ENCODE measurements around the gene GMDS. TPM values are rescaled to one million over a fixed set of nuclear protein-coding genes. Genes with fewer than 3 reads are reported as not detected.

The GMDS gene
- total RNA-seq, 2 experiments from 2014 or later, result 33.2 to 33.5 TPM

- Mint-ChIP-seq H3K27me3 (no peaks in the 10 kb centered on the region), H3K4me3 (no peak overlapping the region), H3K27ac (no peak overlapping the region), H3K4me1 (no peaks in the 10 kb centered on the region), H3K9me3 (ENCODE audit: low read depth) (no peaks in the 10 kb centered on the region), H3K36me3 (ENCODE audit: low read depth) (peaks cover 8% of the 10 kb centered on the region)
- intact Hi-C loops (cut with DNase I, micrococcal nuclease), result no loop called here
- ATAC-seq (no peak), DNase-seq (no peak)
- CTCF ChIA-PET, result no interaction called here
- POLR2A ChIA-PET, result no interaction called here
Measured at GRCh38 chr6:1949538-1949937, 295.9 kb downstream of the GMDS start.

DNA sequence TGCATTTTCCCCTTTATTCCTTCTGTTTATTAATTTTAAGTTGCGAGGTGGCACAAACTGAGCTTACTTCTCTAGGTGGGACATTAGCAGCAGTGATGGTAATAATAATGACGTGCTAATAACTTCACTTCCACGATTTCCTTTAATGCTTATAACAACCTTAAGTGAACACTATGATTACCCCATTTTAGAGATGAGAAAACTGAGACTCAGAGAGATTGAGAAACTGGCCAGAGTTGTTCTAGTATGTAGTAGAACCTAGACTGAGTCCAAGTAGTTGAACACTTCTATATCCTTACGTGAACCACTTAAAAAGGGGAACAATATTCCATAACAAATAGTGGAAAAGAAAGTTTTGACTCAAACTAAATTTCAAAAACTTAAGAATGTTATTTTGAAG lies 297.5 kb downstream of the GMDS start:
- Mint-ChIP-seq H3K4me1 (no peaks in the 10 kb centered on the region), H3K4me3 (no peak overlapping the region), H3K36me3 (ENCODE audit: low read depth) (peaks cover 8% of the 10 kb centered on the region), H3K27ac (no peak overlapping the region), H3K27me3 (no peaks in the 10 kb centered on the region), H3K9me3 (ENCODE audit: low read depth) (no peaks in the 10 kb centered on the region)
- ChIA-PET CTCF (no interaction called here), POLR2A (no interaction called here)
- ATAC-seq, result no peak
- DNase-seq, result no peak
- intact Hi-C loops (cut with DNase I, micrococcal nuclease), result no loop called here

- no peak for ATAC-seq
- Mint-ChIP-seq H3K27me3 (no peaks in the 10 kb centered on the region), H3K27ac (no peak overlapping the region), H3K4me1 (no peaks in the 10 kb centered on the region), H3K4me3 (no peak overlapping the region), H3K36me3 (ENCODE audit: low read depth) (peaks cover 6% of the 10 kb centered on the region), H3K9me3 (ENCODE audit: low read depth) (no peaks in the 10 kb centered on the region)
- intact Hi-C loops (cut with DNase I, micrococcal nuclease), result no loop called here
- no peak for DNase-seq
- CTCF ChIA-PET, result interaction anchor here (0.8 kb wide), 1 partner anchor 202 kb away, joined by 3 read pairs; no protein-coding TSS in a partner anchor
- POLR2A ChIA-PET, result no interaction called here
Measured at GRCh38 chr6:1946583-1946982, 298.8 kb downstream of the GMDS start.

GRCh38 chr6:1945235-1945832 lies 300.1 kb downstream of the GMDS start:
- H3K9me3 Mint-ChIP-seq (ENCODE audit: low read depth), result no peaks in the 10 kb centered on the region
- H3K27me3 Mint-ChIP-seq, result no peaks in the 10 kb centered on the region
- ATAC-seq (no peak), DNase-seq (no peak)
- no peak overlapping the region for H3K27ac Mint-ChIP-seq
- H3K4me3 Mint-ChIP-seq, result no peak overlapping the region
- H3K36me3 Mint-ChIP-seq (ENCODE audit: low read depth), result peaks cover 6% of the 10 kb centered on the region
- intact Hi-C loops (cut with DNase I, micrococcal nuclease), result no loop called here
- CTCF ChIA-PET, result no interaction called here
- POLR2A ChIA-PET, result no interaction called here
- no peaks in the 10 kb centered on the region for H3K4me1 Mint-ChIP-seq

GRCh38 chr6:1942834-1943233 lies 302.6 kb downstream of the GMDS start:
- Mint-ChIP-seq H3K4me3 (no peak overlapping the region), H3K36me3 (ENCODE audit: low read depth) (peaks cover 5% of the 10 kb centered on the region), H3K27me3 (no peaks in the 10 kb centered on the region), H3K4me1 (no peaks in the 10 kb centered on the region), H3K9me3 (ENCODE audit: low read depth) (no peaks in the 10 kb centered on the region), H3K27ac (no peak overlapping the region)
- DNase-seq (no peak), ATAC-seq (no peak)
- intact Hi-C loops (cut with DNase I, micrococcal nuclease), result no loop called here
- CTCF ChIA-PET, result no interaction called here
- POLR2A ChIA-PET, result no interaction called here

DNA sequence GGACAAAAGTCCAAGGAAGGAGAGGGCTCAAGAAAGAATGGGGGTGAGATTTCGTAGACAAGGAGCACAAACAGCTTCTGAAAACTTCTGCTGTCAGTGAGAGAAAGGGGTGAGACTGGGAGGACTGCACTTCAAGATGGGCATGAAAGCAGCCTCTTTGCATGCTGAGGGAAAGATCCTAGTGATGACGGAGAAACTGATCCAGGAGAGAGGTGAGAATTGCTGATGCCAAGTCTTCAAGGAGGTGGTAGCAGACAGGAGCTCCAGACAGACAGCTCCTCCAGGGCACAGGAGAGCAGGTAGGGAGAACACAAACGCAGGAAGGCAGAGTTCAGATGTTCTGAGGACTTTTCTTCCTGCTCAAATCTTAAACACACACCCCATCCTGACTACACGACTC lies 303.9 kb downstream of the GMDS start:
- Mint-ChIP-seq H3K27ac (no peak overlapping the region), H3K36me3 (ENCODE audit: low read depth) (peaks cover 9% of the 10 kb centered on the region), H3K9me3 (ENCODE audit: low read depth) (no peaks in the 10 kb centered on the region), H3K4me3 (no peak overlapping the region), H3K27me3 (no peaks in the 10 kb centered on the region), H3K4me1 (no peaks in the 10 kb centered on the region)
- ChIA-PET POLR2A (no interaction called here), CTCF (interaction anchor here (0.8 kb wide), 1 partner anchor 143 kb away, joined by 3 read pairs; no protein-coding TSS in a partner anchor)
- no peak for ATAC-seq
- DNase-seq, result no peak
- intact Hi-C loops (cut with DNase I, micrococcal nuclease), result no loop called here

GRCh38 chr6:1940381-1940780 lies 305.0 kb downstream of the GMDS start:
- ATAC-seq (no peak), DNase-seq (no peak)
- Mint-ChIP-seq H3K4me1 (no peaks in the 10 kb centered on the region), H3K9me3 (ENCODE audit: low read depth) (peaks cover 4% of the 10 kb centered on the region), H3K36me3 (ENCODE audit: low read depth) (peaks cover 18% of the 10 kb centered on the region), H3K4me3 (no peak overlapping the region), H3K27me3 (no peaks in the 10 kb centered on the region), H3K27ac (no peak overlapping the region)
- intact Hi-C loops (cut with DNase I, micrococcal nuclease), result no loop called here
- CTCF ChIA-PET, result no interaction called here
- POLR2A ChIA-PET, result no interaction called here

GRCh38 chr6:1933292-1933691 lies 312.1 kb downstream of the GMDS start:
- ChIA-PET CTCF (no interaction called here), POLR2A (no interaction called here)
- H3K4me1 Mint-ChIP-seq, result no peaks in the 10 kb centered on the region
- H3K36me3 Mint-ChIP-seq (ENCODE audit: low read depth), result peaks cover 32% of the 10 kb centered on the region
- intact Hi-C loops (cut with DNase I, micrococcal nuclease), result no loop called here
- no peak overlapping the region for H3K4me3 Mint-ChIP-seq
- H3K27me3 Mint-ChIP-seq, result no peaks in the 10 kb centered on the region
- ATAC-seq, result no peak
- DNase-seq, result no peak
- peaks cover 4% of the 10 kb centered on the region for H3K9me3 Mint-ChIP-seq (ENCODE audit: low read depth)
- no peak overlapping the region for H3K27ac Mint-ChIP-seq

GRCh38 chr6:1931817-1932216 lies 313.6 kb downstream of the GMDS start:
- H3K27me3 Mint-ChIP-seq, result no peaks in the 10 kb centered on the region
- intact Hi-C loops (cut with DNase I, micrococcal nuclease), result no loop called here
- H3K27ac Mint-ChIP-seq, result no peak overlapping the region
- ChIA-PET POLR2A (no interaction called here), CTCF (interaction anchor here (0.6 to 0.9 kb wide), 3 partner anchors 283 to 1029 kb away, joined by 3 to 4 read pairs (median 3); no protein-coding TSS in a partner anchor)
- H3K4me3 Mint-ChIP-seq, result no peak overlapping the region
- peaks cover 28% of the 10 kb centered on the region for H3K36me3 Mint-ChIP-seq (ENCODE audit: low read depth)
- peaks cover 4% of the 10 kb centered on the region for H3K9me3 Mint-ChIP-seq (ENCODE audit: low read depth)
- ATAC-seq (no peak), DNase-seq (no peak)
- H3K4me1 Mint-ChIP-seq, result no peaks in the 10 kb centered on the region

- Mint-ChIP-seq H3K27ac (no peak overlapping the region), H3K4me3 (no peak overlapping the region), H3K9me3 (ENCODE audit: low read depth) (no peaks in the 10 kb centered on the region), H3K4me1 (no peaks in the 10 kb centered on the region), H3K36me3 (ENCODE audit: low read depth) (peaks cover 18% of the 10 kb centered on the region), H3K27me3 (no peaks in the 10 kb centered on the region)
- CTCF ChIA-PET, result no interaction called here
- ATAC-seq (no peak), DNase-seq (no peak)
- POLR2A ChIA-PET, result no interaction called here
- intact Hi-C loops (cut with DNase I, micrococcal nuclease), result no loop called here
Measured at GRCh38 chr6:1930356-1930755, 315.0 kb downstream of the GMDS start.

- Mint-ChIP-seq H3K4me1 (no peaks in the 10 kb centered on the region), H3K27ac (no peak overlapping the region), H3K4me3 (no peak overlapping the region), H3K9me3 (ENCODE audit: low read depth) (no peaks in the 10 kb centered on the region), H3K36me3 (ENCODE audit: low read depth) (peaks cover 18% of the 10 kb centered on the region), H3K27me3 (no peaks in the 10 kb centered on the region)
- ChIA-PET POLR2A (no interaction called here), CTCF (no interaction called here)
- intact Hi-C loops (cut with DNase I, micrococcal nuclease), result no loop called here
- no peak for DNase-seq
- no peak for ATAC-seq
Measured at GRCh38 chr6:1929931-1930330, 315.5 kb downstream of the GMDS start.

DNA sequence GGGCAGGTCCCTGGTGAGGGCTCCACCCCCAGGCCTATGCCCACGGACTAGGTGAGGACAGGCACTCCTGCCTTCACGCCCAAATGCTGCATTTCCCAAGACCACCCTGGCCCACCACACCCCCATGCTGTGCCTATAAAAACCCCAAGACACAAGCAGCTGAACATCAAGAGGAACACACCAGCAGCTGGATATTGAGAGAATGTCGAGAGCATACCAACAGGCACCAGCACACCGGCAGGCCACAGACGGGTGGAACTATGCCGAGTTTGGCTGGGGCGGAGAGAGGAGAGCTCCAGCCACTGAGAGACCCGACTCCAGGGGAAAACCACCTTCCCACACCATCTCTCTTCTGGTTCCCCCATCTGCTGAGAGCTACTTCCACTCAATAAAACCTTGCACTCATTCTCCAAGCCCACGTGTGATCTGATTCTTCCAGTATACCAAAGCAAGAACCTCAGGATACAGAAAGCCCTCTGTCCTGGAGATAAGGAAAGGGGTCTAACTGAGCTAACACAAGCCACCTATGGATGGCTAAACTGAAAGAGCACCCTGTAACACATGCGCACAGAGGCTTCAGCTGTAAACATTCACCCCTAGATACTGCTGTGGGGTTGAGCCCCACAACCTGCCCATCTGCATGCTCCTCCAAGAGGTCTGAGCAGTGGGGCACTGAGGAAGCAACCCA lies 319.5 kb downstream of the GMDS start:
- no peaks in the 10 kb centered on the region for H3K4me1 Mint-ChIP-seq
- H3K4me3 Mint-ChIP-seq, result no peak overlapping the region
- intact Hi-C loops (cut with DNase I, micrococcal nuclease), result no loop called here
- peaks cover 16% of the 10 kb centered on the region for H3K36me3 Mint-ChIP-seq (ENCODE audit: low read depth)
- ATAC-seq (no peak), DNase-seq (no peak)
- ChIA-PET CTCF (interaction anchor here (0.6 kb wide), 1 partner anchor 34 kb away, joined by 4 read pairs; no protein-coding TSS in a partner anchor), POLR2A (no interaction called here)
- H3K9me3 Mint-ChIP-seq (ENCODE audit: low read depth), result no peaks in the 10 kb centered on the region
- no peaks in the 10 kb centered on the region for H3K27me3 Mint-ChIP-seq
- H3K27ac Mint-ChIP-seq, result no peak overlapping the region
